Suprapubic skin (tissue), 4 donors: ENCODE data around the gene PAK3. TPM values are rescaled to one million over a fixed set of nuclear protein-coding genes. Genes with fewer than 3 reads are reported as not detected.

Experiments
- DNase-seq, 2 donors: peaks; one replicate each; pipeline ENCODE4 v3.0.0-alpha.2; 2019; ENCODE audit warnings: low spot score in 2 of 2
- H3K27ac ChIP-seq: fragments of 200-600 bp; sonication (generic); one replicate; pipeline ENCODE4 v1.5.1; 2019
- H3K27me3 ChIP-seq: fragments of 200-600 bp; sonication (generic); one replicate; pipeline ENCODE4 v1.5.1; 2019
- H3K36me3 ChIP-seq: fragments of 200-600 bp; sonication (generic); one replicate; pipeline ENCODE4 v1.5.1; 2019
- H3K4me1 ChIP-seq: fragments of 200-600 bp; sonication (generic); one replicate; pipeline ENCODE4 v1.5.1; 2019
- H3K4me3 ChIP-seq: fragments of 200-600 bp; sonication (generic); one replicate; pipeline ENCODE4 v1.5.1; 2019; ENCODE audit warnings: mild to moderate bottlenecking
- H3K9me3 ChIP-seq: fragments of 200-600 bp; sonication (generic); one replicate; pipeline ENCODE4 v1.5.1; 2019
- CTCF ChIP-seq, 2 donors: fragments of 200-600 bp in 1 of 2; fragments of 450-650 bp in 1 of 2; sonication (generic) in 1 of 2; IDR thresholded peaks; one replicate each; pipeline ENCODE4 v1.5.1; 2016 to 2019; ENCODE audit warnings: antibody characterized with exemption in 2 of 2, mild to moderate bottlenecking in 1 of 2, moderate library complexity in 1 of 2
- EP300 ChIP-seq: sonication (generic); formaldehyde crosslinking; IDR thresholded peaks from one replicate; pipeline ENCODE4 v1.6.1; 2017; ENCODE audit warnings: antibody characterized with exemption
- POLR2A ChIP-seq, 2 donors: fragments of 450-650 bp; IDR thresholded peaks; one replicate each; pipeline ENCODE4 v1.6.1; 2017; ENCODE audit warnings: antibody characterized with exemption in 2 of 2, mild to moderate bottlenecking in 2 of 2, moderate library complexity in 2 of 2
- POLR2AphosphoS5 ChIP-seq, 3 donors: sonication (generic); formaldehyde crosslinking; IDR thresholded peaks; one replicate each; pipeline ENCODE4 v1.6.1; 2017; ENCODE audit warnings: antibody characterized with exemption in 3 of 3
- WGBS: methylation state at CpG from one replicate; pipeline ENCODE4 v1.1.5; 2018; 5-methylcytosine and 5-hydroxymethylcytosine counted together
- total RNA-seq, 4 donors: library from RNA; depleted of rRNA; stranded (reverse); fragments of >200 nt; gene quantifications; one replicate each; pipeline ENCODE4 v1.1.0, GENCODE V29; 2016

Gene PAK3
- total RNA-seq, 4 donors from 2014 or later = 2.7 to 11.9 (median 5.1) TPM

DNA sequence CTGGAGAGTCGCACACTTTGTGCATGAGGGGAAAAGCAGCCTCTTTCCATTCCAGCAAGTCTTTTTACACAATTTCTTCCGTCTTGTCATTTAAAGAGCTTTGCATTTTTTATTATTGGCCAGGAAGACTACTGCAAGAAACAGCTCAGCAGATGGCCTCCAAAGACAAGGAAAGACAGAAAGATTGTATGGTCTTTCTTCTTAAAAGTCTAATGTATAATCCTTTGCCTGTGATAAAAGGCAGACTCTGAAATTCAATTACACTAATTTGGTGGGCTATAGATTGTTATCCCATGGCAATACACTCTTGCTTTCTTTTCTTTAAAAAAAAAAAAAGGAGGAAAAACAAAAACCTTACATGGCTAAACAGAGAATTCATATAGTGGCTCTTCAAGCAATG lies 168.4 kb downstream of the PAK3 start:
- H3K9me3 ChIP-seq = no peaks in the 10 kb centered on the region
- 61% methylated on average over 2 of the region's 2 CpGs for WGBS
- DNase-seq = no peak
- no peak overlapping the region for H3K4me3 ChIP-seq
- TF ChIP-seq POLR2AphosphoS5 (IDR thresholded peaks at IDR 0.05) = no peak
- TF ChIP-seq EP300 = no peak
- no peak for TF ChIP-seq POLR2A (IDR thresholded peaks at IDR 0.05)
- TF ChIP-seq CTCF (IDR thresholded peaks at IDR 0.05) = no peak
- no peaks in the 10 kb centered on the region for H3K4me1 ChIP-seq
- no peaks in the 10 kb centered on the region for H3K36me3 ChIP-seq
- H3K27me3 ChIP-seq = no peaks in the 10 kb centered on the region
- H3K27ac ChIP-seq = no peak overlapping the region

DNA sequence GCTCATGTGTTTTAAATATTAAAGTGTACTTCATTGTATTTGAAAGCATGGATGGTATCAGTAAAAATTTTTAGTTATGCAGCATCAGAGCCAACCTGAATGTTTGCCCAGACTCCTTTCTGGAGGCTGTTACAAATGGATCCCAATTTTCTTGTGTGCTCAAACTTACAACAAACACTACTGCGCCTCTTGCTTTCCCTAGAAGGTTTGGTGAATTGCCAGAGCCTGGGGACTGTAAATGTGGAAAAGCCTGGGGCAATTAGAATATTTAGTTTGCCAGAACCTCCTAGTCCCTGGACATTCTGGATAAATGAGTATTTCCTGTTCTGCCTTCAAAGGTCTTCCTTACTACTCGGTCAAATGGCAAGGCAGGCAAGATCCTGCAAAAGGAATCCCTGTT lies 169.5 kb downstream of the PAK3 start:
- no peaks in the 10 kb centered on the region for H3K27me3 ChIP-seq

DNA sequence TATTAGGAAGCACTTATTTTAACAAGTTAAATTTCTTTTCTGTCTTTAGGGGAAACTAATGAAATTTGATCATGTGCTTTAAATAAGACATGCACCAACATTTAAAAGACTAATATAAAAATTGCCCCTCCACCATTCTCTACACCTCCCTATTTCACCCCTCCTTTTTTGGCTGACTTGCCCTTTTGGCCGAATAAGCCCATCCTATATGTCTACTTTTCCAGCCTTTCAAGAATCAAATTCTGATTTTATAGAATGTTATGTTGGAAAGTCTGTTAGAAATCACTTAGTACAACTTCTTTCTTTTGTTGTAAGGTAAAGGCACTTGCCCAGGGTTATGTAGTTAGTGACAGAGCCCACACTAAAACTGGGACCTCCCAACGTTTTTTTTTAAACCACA lies 172.5 kb downstream of the PAK3 start:
- WGBS = 33% methylated on average over 2 of the region's 2 CpGs
- H3K4me3 ChIP-seq = no peak overlapping the region

More for the DNA sequence above, 169.5 kb downstream of the PAK3 start:
- no peak for DNase-seq
- Histone ChIP-seq H3K4me3 (no peak overlapping the region), H3K9me3 (no peaks in the 10 kb centered on the region), H3K36me3 (no peaks in the 10 kb centered on the region), H3K27ac (no peak overlapping the region), H3K4me1 (no peaks in the 10 kb centered on the region)
- TF ChIP-seq POLR2A (IDR thresholded peaks at IDR 0.05) (no peak), POLR2AphosphoS5 (IDR thresholded peaks at IDR 0.05) (no peak), EP300 (no peak), CTCF (IDR thresholded peaks at IDR 0.05) (no peak)
- 43% methylated on average over 2 of the region's 2 CpGs for WGBS

GRCh38 chrX:111270339-111270738 lies 174.3 kb downstream of the PAK3 start, which contains the start of gene CAPN6:
Gene CAPN6, minus strand, starts transcription at chrX:111270483. Its CDS starts 6,547 bp downstream, at chrX:111263936.
- H3K36me3 ChIP-seq = no peaks in the 10 kb centered on the region
- no peaks in the 10 kb centered on the region for H3K9me3 ChIP-seq
- H3K4me3 ChIP-seq = no peak within 1 kb of the TSS
- 33% methylated on average over 8 of the region's 8 CpGs for WGBS
- H3K27me3 ChIP-seq = no peaks in the 10 kb centered on the region
- H3K27ac ChIP-seq = no peak within 1 kb of the TSS
- H3K4me1 ChIP-seq = no peaks in the 10 kb centered on the region
- TF ChIP-seq POLR2AphosphoS5 (IDR thresholded peaks at IDR 0.05) = no peak
- TF ChIP-seq CTCF (IDR thresholded peaks at IDR 0.05) = no peak
- no peak for TF ChIP-seq EP300
- no peak for TF ChIP-seq POLR2A (IDR thresholded peaks at IDR 0.05)
- peak in 1 of 2 donors; percentile 56 for DNase-seq

More for the DNA sequence above, 172.5 kb downstream of the PAK3 start:
- no peaks in the 10 kb centered on the region for H3K9me3 ChIP-seq
- no peak for DNase-seq
- H3K36me3 ChIP-seq = no peaks in the 10 kb centered on the region
- H3K27ac ChIP-seq = no peak overlapping the region
- no peaks in the 10 kb centered on the region for H3K4me1 ChIP-seq
- H3K27me3 ChIP-seq = no peaks in the 10 kb centered on the region
- no peak for TF ChIP-seq POLR2A (IDR thresholded peaks at IDR 0.05)
- TF ChIP-seq CTCF (IDR thresholded peaks at IDR 0.05) = no peak
- TF ChIP-seq POLR2AphosphoS5 (IDR thresholded peaks at IDR 0.05) = no peak
- TF ChIP-seq EP300 = no peak

Other genes starting within 250 kb of the PAK3 start
- 1 to 10 TPM in 1 of 4 donors, under 1 TPM in 3; 0.48 to 1.2 (median 0.59) TPM for gene CAPN6, start 174.3 kb downstream of the PAK3 start, total RNA-seq